K562 (cell line): ENCODE measurements around the gene FOXO3. TPM values are rescaled to one million over a fixed set of nuclear protein-coding genes. Genes with fewer than 3 reads are reported as not detected.

Source experiments
- CBX2 ChIP-seq: fragments of 200-600 bp; sonication (generic); IDR thresholded peaks from one replicate; pipeline ENCODE4 v1.6.1; 2012; ENCODE audit warnings: mild to moderate bottlenecking, low read length, inconsistent platforms; ENCODE audit not compliant: insufficient read depth, poor library complexity, severe bottlenecking
- DPF2 ChIP-seq: fragments of 450-650 bp; IDR thresholded peaks from 2 replicates; pipeline ENCODE4 v1.6.1; 2016
- E2F1 ChIP-seq: sonication (generic); formaldehyde crosslinking; IDR thresholded peaks from 2 replicates; pipeline ENCODE4 v1.8.1; 2023; ENCODE audit warnings: mild to moderate bottlenecking, missing genetic modification reagents, moderate library complexity
- FOXM1 ChIP-seq, 2 experiments: fragments of 450-650 bp in 1 of 2; sonication (generic) in 1 of 2; formaldehyde crosslinking in 1 of 2; IDR thresholded peaks; 2 replicates each; pipeline versions ENCODE4 v1.6.1 to v1.9.0; 2017 to 2022; ENCODE audit warnings: low read depth in 2 of 2, mild to moderate bottlenecking in 2 of 2, missing genetic modification reagents in 1 of 2, moderate library complexity in 1 of 2
- HDAC3 ChIP-seq: fragments of 450-650 bp; IDR thresholded peaks from 2 replicates; pipeline ENCODE4 v1.6.1; 2018; ENCODE audit warnings: borderline replicate concordance, mild to moderate bottlenecking, moderate library complexity; ENCODE audit not compliant: partially characterized antibody
- HNRNPLL ChIP-seq: fragments of 200-400 bp; formaldehyde crosslinking; IDR thresholded peaks from 2 replicates; pipeline ENCODE4 v1.6.1; 2017; ENCODE audit warnings: low read length, low read depth, mild to moderate bottlenecking; ENCODE audit not compliant: poor library complexity, severe bottlenecking
- IRF9 ChIP-seq: fragments of 450-650 bp; IDR thresholded peaks from 2 replicates; pipeline ENCODE4 v1.6.1; 2016; ENCODE audit warnings: missing biosample characterization, missing genetic modification characterization
- KLF13 ChIP-seq: fragments of 450-650 bp; IDR thresholded peaks from 2 replicates; pipeline ENCODE4 v1.6.1; 2016; ENCODE audit warnings: missing genetic modification characterization, low read depth, mild to moderate bottlenecking, missing compliant biosample characterization, moderate library complexity, borderline replicate concordance
- MED1 ChIP-seq: sonication (generic); formaldehyde crosslinking; IDR thresholded peaks from 2 replicates; pipeline ENCODE4 v1.8.1; 2023; ENCODE audit warnings: missing genetic modification reagents, borderline replicate concordance
- MEF2A ChIP-seq: IDR thresholded peaks from 2 replicates; pipeline ENCODE4 v1.6.1; 2011; ENCODE audit warnings: low read depth, mild to moderate bottlenecking, low read length, moderate library complexity; ENCODE audit not compliant: control insufficient read depth
- MIER1 ChIP-seq: fragments of 450-650 bp; IDR thresholded peaks from 2 replicates; pipeline ENCODE4 v1.6.1; 2016; ENCODE audit warnings: antibody characterized with exemption, mild to moderate bottlenecking, low read depth
- NFIC ChIP-seq: fragments of 450-650 bp; IDR thresholded peaks from 2 replicates; pipeline ENCODE4 v1.6.1; 2017; ENCODE audit warnings: mild to moderate bottlenecking, inconsistent platforms
- NR2C2 ChIP-seq, 2 experiments: fragments of 200-800 bp in 1 of 2; sonication (Bioruptor generic) in 1 of 2; sonication (generic) in 1 of 2; formaldehyde crosslinking in 1 of 2; IDR thresholded peaks; 2 replicates each; pipeline versions ENCODE4 v1.6.1 to v1.8.0; 2016 to 2022; ENCODE audit warnings: mild to moderate bottlenecking in 1 of 2, missing compliant biosample characterization in 1 of 2, missing genetic modification characterization in 1 of 2, missing genetic modification reagents in 1 of 2
- RBM22 ChIP-seq: fragments of 200-400 bp; formaldehyde crosslinking; IDR thresholded peaks from 2 replicates; pipeline ENCODE4 v1.6.1; 2018; ENCODE audit warnings: low read length, low read depth; ENCODE audit not compliant: poor library complexity, severe bottlenecking
- RBM34 ChIP-seq: fragments of 200-400 bp; formaldehyde crosslinking; IDR thresholded peaks from 2 replicates; pipeline ENCODE4 v1.6.1; 2018; ENCODE audit warnings: low read length, borderline replicate concordance; ENCODE audit not compliant: insufficient read depth
- SETDB1 ChIP-seq: IDR thresholded peaks from one replicate; pipeline ENCODE4 v1.6.1; 2012; ENCODE audit warnings: low read length, control low read depth, inconsistent platforms
- SMC3 ChIP-seq: conservative IDR thresholded peaks from 2 replicates; pipeline ENCODE4 v1.6.1; 2011; ENCODE audit warnings: low read depth, low read length, improper control_type of control experiment; ENCODE audit not compliant: insufficient read depth
- XRCC5 ChIP-seq: fragments of 200-400 bp; formaldehyde crosslinking; IDR thresholded peaks from 2 replicates; pipeline ENCODE4 v1.6.1; 2017; ENCODE audit warnings: low read depth, mild to moderate bottlenecking, low read length
- YBX1 ChIP-seq: fragments of 450-650 bp; IDR thresholded peaks from 2 replicates; pipeline ENCODE4 v1.7.1; 2016; ENCODE audit warnings: mild to moderate bottlenecking
- ZBTB2 ChIP-seq: fragments of 450-650 bp; IDR thresholded peaks from 2 replicates; pipeline ENCODE4 v1.6.1; 2016; ENCODE audit warnings: antibody characterized with exemption
- ZC3H8 ChIP-seq: fragments of 450-650 bp; IDR thresholded peaks from 2 replicates; pipeline ENCODE4 v1.6.1; 2017
- ZNF174 ChIP-seq: fragments of 250-450 bp; sonication (Bioruptor Pico); IDR thresholded peaks from 2 replicates; pipeline ENCODE4 v1.4.0; 2020; ENCODE audit warnings: mild to moderate bottlenecking
- ZNF253 ChIP-seq: fragments of 250-450 bp; sonication (Bioruptor Pico); conservative IDR thresholded peaks from 2 replicates; pipeline ENCODE4 v1.6.1; 2021; ENCODE audit warnings: mild to moderate bottlenecking
- ZNF277 ChIP-seq: fragments of 250-450 bp; sonication (Bioruptor Pico); IDR thresholded peaks from 2 replicates; pipeline ENCODE4 v1.8.0; 2022; ENCODE audit warnings: inconsistent platforms, mild to moderate bottlenecking, moderate library complexity, borderline replicate concordance
- ZNF75A ChIP-seq: fragments of 450-650 bp; formaldehyde crosslinking; IDR thresholded peaks from 2 replicates; pipeline ENCODE4 v1.4.0; 2020; ENCODE audit warnings: mild to moderate bottlenecking
- polyA plus RNA-seq, 8 experiments: library from polyadenylated mRNA; depleted of rRNA in 4 of 8; stranded (reverse) in 5 of 8; unstranded in 3 of 8; fragments of >200 nt; fragmentation: Nextera tagmentation in 2 of 8; fragmentation: Illumina TruSeq in 1 of 8; extraction: Ambion mirVana in 2 of 8; extraction: Trizol in 1 of 8; gene quantifications; 2 replicates each; pipeline versions ENCODE4 v1.2.1 to v1.2.3, GENCODE V29; 2011 to 2014; ENCODE audit warnings: inconsistent platforms in 1 of 8, missing spikeins in 1 of 8
- total RNA-seq, 7 experiments: library from RNA; depleted of rRNA in 6 of 7; stranded (reverse); fragments of >200 nt in 6 of 7; fragmentation: Illumina TruSeq in 2 of 7; extraction: Trizol in 2 of 7; gene quantifications; 2 replicates each; pipeline versions ENCODE4 v1.2.1 to v1.2.3, GENCODE V29; 2011 to 2021; ENCODE audit warnings: low replicate concordance in 1 of 7

Gene FOXO3
- total and polyA plus RNA-seq, 9 of the 15 experiments (the other 6 are each of a cell fraction or from before 2014, with no cell fraction given): 3.0 to 14.6 (median 6.0) TPM

- TF ChIP-seq ZNF277 (CRISPR knock-in tag): no peak
- no peak for TF ChIP-seq MEF2A
- no peak for TF ChIP-seq ZNF174 (CRISPR knock-in tag)
- no peak for TF ChIP-seq FOXM1 (IDR thresholded peaks at IDR 0.05; ENCODE audit: low read depth)
- TF ChIP-seq FOXM1 (CRISPR knock-in tag; IDR thresholded peaks at IDR 0.05; ENCODE audit: low read depth): no peak
- peak; percentile 39 for TF ChIP-seq HDAC3
- no peak for TF ChIP-seq HNRNPLL
- TF ChIP-seq RBM22: no peak
- TF ChIP-seq DPF2: peak; percentile 77
- no peak for TF ChIP-seq SMC3
- TF ChIP-seq NR2C2 (CRISPR knock-in tag; IDR thresholded peaks at IDR 0.05): no peak
- TF ChIP-seq NR2C2 (tag; IDR thresholded peaks at IDR 0.05): peak; percentile 51; the same call in 1 of the 2 replicates
- TF ChIP-seq ZBTB2: no peak
- no peak for TF ChIP-seq XRCC5
- no peak for TF ChIP-seq ZNF75A
- TF ChIP-seq KLF13 (tag): no peak
- TF ChIP-seq MED1: no peak
- TF ChIP-seq NFIC: no peak
- TF ChIP-seq SETDB1: no peak
- no peak for TF ChIP-seq E2F1 (CRISPR knock-in tag)
- TF ChIP-seq MIER1: no peak
- TF ChIP-seq IRF9: no peak
- no peak for TF ChIP-seq RBM34
- no peak for TF ChIP-seq ZC3H8
- no peak for TF ChIP-seq CBX2
- no peak for TF ChIP-seq YBX1
- TF ChIP-seq ZNF253 (CRISPR knock-in tag): no peak
Observed at GRCh38 chr6:108684771-108685329, 124.1 kb downstream of the FOXO3 start (continued).
